HG02623 (cell line): ENCODE results near the gene CCDC152.
"Not testable (repeated sequence)": the region's sequence is repeated elsewhere in the genome, so short reads cannot be mapped to it uniquely, and the experiment has no call there.

ENCODE experiments used
- ATAC-seq: cut with Tn5 transposase; IDR thresholded peaks from one replicate; pipeline ENCODE4 v1.9.1; 2021; ENCODE audit warnings: moderate library complexity; ENCODE audit not compliant: unreplicated experiment

The CCDC152 gene

GRCh38 chr5:42811591-42812446 is 55.2 kb downstream of the CCDC152 start, which contains the start of gene SELENOP:
Gene SELENOP, minus strand, starts transcription at chr5:42811892. Its CDS starts 3,539 bp downstream, at chr5:42808353.
- no peak for ATAC-seq

GRCh38 chr5:42812620-42813019 is 56.0 kb downstream of the CCDC152 start:
- no peak for ATAC-seq

- no peak for ATAC-seq
These were observed 56.9 kb downstream of the CCDC152 start for GRCh38 chr5:42813533-42813932.

GRCh38 chr5:42816546-42816945 is 59.9 kb downstream of the CCDC152 start:
- not testable (repeated sequence) for ATAC-seq

GRCh38 chr5:42819745-42820144 is 63.1 kb downstream of the CCDC152 start:
- ATAC-seq, result no peak

- no peak for ATAC-seq
These were observed 65.9 kb downstream of the CCDC152 start for GRCh38 chr5:42822548-42822947.

- no peak for ATAC-seq
These were observed 67.8 kb downstream of the CCDC152 start for GRCh38 chr5:42824347-42824976.

- ATAC-seq, result no peak
These were observed 69.0 kb downstream of the CCDC152 start for GRCh38 chr5:42825422-42826148.

- ATAC-seq, result no peak
These were observed 70.3 kb downstream of the CCDC152 start for GRCh38 chr5:42826757-42827515.

GRCh38 chr5:42828671-42829070 is 72.1 kb downstream of the CCDC152 start:
- ATAC-seq, result no peak

GRCh38 chr5:42830924-42831323 is 74.3 kb downstream of the CCDC152 start:
- no peak for ATAC-seq

GRCh38 chr5:42832060-42832459 is 75.4 kb downstream of the CCDC152 start:
- ATAC-seq, result no peak

GRCh38 chr5:42836070-42836769 is 79.6 kb downstream of the CCDC152 start:
- no peak for ATAC-seq

- ATAC-seq, result no peak
These were observed 81.0 kb downstream of the CCDC152 start for GRCh38 chr5:42837601-42838000.

GRCh38 chr5:42839196-42839595 is 82.6 kb downstream of the CCDC152 start:
- ATAC-seq, result no peak

- no peak for ATAC-seq
These were observed 83.7 kb downstream of the CCDC152 start for GRCh38 chr5:42840269-42840668.

GRCh38 chr5:42840842-42841567 is 84.4 kb downstream of the CCDC152 start:
- no peak for ATAC-seq

- ATAC-seq, result no peak
These were observed 86.5 kb downstream of the CCDC152 start for GRCh38 chr5:42842921-42843641.
